H1 (cell line): ENCODE results near the gene MARK3.
A peak's percentile ranks its signal among the peaks of the same experiment; 100 is the strongest.

Source experiments
- FOSL1 ChIP-seq: IDR thresholded peaks from 2 replicates; pipeline ENCODE4 v1.6.1; 2011; ENCODE audit warnings: mild to moderate bottlenecking, low read depth, low read length, moderate library complexity; ENCODE audit not compliant: insufficient read depth
- POLR2A ChIP-seq, 2 experiments: IDR thresholded peaks; 1 replicate in 1 of 2; 2 replicates in 1 of 2; pipeline ENCODE4 v1.6.1; 2011; ENCODE audit warnings: low read depth in 2 of 2, low read length in 2 of 2, mild to moderate bottlenecking in 2 of 2; ENCODE audit errors: control extremely low read depth in 1 of 2
- POLR2AphosphoS5 ChIP-seq: IDR thresholded peaks from 2 replicates; pipeline ENCODE4 v1.6.1; 2011; ENCODE audit warnings: low read depth, low read length
- SIN3A ChIP-seq, 2 experiments: IDR thresholded peaks in 1 of 2; conservative IDR thresholded peaks in 1 of 2; 2 replicates each; pipeline ENCODE4 v1.6.1; 2011 to 2012; ENCODE audit warnings: low read length in 2 of 2, improper control_type of control experiment in 1 of 2, low read depth in 1 of 2, mild to moderate bottlenecking in 1 of 2
- TAF1 ChIP-seq: IDR thresholded peaks from 2 replicates; pipeline ENCODE4 v1.6.1; 2011; ENCODE audit warnings: mild to moderate bottlenecking, low read depth, low read length
- TF ChIP-seq, protein P1 (sequence below), 3 experiments: IDR thresholded peaks; 1 replicate in 2 of 3; 2 replicates in 1 of 3; pipeline versions ENCODE4 v1.5.1 to v1.6.1; 2011; ENCODE audit warnings: low read length in 3 of 3, mild to moderate bottlenecking in 3 of 3, inconsistent platforms in 2 of 3, low read depth in 1 of 3, moderate library complexity in 1 of 3; ENCODE audit not compliant: insufficient read depth in 1 of 3; ENCODE audit errors: control extremely low read depth in 1 of 3

DNA sequence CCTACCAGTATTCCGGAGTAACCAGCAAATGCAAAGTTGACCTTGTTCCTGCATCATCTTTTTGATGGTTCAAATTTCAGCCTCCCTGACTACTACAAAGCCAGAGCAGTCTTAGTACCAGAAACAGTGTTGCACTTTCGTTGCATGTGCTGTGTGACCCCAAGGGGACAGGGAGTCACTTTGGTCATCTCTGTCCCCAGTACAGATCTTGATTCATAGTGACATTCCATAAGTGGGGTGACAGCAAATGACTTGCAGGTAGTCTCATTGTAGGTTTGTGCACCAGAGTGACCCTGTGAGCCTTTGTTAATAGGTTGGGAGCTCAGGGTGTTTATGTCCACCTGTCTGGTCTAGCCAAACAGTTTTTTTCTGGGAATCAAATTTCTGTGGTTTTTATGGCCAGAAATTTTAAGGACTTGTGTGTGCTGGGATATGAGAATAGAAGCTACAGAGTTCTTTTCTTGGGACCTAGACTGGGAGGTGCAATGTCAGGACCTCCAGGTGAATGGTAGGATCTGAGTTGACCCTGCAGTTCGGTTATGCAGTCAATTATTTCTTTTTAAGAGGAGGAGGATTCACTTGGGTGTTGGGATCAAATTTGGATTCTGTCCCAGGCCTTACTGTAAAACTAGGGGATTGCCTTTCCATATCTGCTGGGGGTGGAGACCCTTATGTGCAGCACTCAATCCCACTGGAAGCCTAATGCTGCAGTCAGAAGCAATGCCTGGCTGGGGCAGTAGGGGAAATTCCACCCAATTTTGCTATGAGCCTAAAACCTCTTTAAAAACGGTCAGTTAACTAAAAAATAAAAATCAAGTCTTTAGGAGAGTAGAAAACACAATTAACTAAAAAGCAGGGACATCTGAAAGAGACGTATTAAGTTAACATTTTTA lies 41.1 kb upstream of the MARK3 start:
- TF ChIP-seq FOSL1 (no peak), POLR2AphosphoS5 (peak; percentile 55; the same call in 1 of the 2 replicates), SIN3A (conservative IDR thresholded peaks at IDR 0.05 in 1 of 2, IDR thresholded peaks at IDR 0.05 in 1 of 2; ENCODE audit: low read depth in 1 of 2, low read length in 2 of 2) (no peak), TAF1 (no peak), POLR2A (IDR thresholded peaks at IDR 0.05; ENCODE audit: control extremely low read depth in 1 of 2, low read depth in 2 of 2, low read length in 2 of 2) (peak; percentile 40 to 53)
- TF ChIP-seq, protein P1, sequence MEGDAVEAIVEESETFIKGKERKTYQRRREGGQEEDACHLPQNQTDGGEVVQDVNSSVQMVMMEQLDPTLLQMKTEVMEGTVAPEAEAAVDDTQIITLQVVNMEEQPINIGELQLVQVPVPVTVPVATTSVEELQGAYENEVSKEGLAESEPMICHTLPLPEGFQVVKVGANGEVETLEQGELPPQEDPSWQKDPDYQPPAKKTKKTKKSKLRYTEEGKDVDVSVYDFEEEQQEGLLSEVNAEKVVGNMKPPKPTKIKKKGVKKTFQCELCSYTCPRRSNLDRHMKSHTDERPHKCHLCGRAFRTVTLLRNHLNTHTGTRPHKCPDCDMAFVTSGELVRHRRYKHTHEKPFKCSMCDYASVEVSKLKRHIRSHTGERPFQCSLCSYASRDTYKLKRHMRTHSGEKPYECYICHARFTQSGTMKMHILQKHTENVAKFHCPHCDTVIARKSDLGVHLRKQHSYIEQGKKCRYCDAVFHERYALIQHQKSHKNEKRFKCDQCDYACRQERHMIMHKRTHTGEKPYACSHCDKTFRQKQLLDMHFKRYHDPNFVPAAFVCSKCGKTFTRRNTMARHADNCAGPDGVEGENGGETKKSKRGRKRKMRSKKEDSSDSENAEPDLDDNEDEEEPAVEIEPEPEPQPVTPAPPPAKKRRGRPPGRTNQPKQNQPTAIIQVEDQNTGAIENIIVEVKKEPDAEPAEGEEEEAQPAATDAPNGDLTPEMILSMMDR (IDR thresholded peaks at IDR 0.05; ENCODE audit: control extremely low read depth in 1 of 3, insufficient read depth in 1 of 3, low read depth in 1 of 3, low read length in 3 of 3) = no peak
